ENCODE results near the gene BOC. TPM values are rescaled to one million over a fixed set of nuclear protein-coding genes. Genes with fewer than 3 reads are reported as not detected.

BOC gene
- polyA plus RNA-seq, 12 donors, result 35.5 to 112 (median 55.8) TPM; not detected in 1

DNA sequence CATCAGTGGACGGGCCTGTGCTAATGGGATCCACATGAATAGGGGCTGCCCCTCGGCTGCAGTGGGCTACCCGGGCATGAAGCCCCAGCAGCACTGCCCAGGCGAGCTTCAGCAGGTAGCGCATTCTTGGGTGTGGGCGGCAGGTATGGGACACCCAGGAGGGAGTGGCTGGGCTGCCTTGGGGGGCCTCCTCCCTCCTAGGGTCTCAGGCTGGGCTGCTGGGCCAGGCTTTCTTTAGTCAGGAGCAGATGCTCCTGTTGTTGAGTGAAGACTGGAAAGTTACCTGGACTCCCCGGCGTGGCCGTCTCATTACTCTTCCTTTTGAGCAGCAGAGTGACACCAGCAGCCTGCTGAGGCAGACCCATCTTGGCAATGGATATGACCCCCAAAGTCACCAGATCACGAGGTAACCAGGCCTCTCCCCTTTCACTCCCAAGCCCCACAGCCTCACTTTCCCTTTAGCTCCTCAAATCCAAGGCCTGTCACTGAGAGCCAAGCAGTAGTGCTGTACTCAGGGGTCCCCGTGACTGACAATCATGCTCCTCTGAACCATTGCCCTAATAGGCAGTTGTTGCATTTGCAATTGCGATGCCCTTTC lies 73.2 kb downstream of the BOC start:
- no peak for DNase-seq

DNA sequence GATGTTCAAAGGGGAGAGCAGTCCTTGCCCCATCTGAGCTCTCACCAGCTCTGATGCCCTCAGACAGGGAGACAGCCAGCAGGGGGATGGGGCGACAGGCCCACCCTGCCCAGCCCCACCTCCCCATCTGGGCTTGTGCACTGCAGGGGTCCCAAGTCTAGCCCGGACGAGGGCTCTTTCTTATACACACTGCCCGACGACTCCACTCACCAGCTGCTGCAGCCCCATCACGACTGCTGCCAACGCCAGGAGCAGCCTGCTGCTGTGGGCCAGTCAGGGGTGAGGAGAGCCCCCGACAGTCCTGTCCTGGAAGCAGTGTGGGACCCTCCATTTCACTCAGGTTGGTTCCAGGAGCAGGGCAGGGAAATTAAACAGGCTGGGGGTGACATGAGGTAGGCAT lies 73.9 kb downstream of the BOC start:
- no peak for DNase-seq

DNA sequence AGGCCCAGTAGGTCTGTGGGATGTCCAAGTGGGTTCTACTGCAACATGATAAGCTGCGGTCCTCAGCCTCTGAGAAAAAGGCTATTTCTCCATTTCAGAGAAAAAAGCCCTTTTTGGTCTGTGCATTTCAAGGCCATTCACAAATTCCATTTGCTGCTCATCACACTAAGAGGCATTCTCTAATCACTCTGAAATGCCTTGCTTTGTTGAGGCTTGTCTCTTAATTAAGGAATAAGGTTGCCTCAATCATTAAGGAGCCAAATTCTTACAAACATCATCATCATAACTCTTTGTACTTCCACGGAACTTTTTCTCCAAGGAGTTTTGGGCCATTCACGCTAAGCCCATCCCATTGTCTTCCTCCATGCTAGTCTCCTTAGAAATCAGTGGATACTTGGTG lies 74.4 kb downstream of the BOC start:
- no peak for DNase-seq

DNA sequence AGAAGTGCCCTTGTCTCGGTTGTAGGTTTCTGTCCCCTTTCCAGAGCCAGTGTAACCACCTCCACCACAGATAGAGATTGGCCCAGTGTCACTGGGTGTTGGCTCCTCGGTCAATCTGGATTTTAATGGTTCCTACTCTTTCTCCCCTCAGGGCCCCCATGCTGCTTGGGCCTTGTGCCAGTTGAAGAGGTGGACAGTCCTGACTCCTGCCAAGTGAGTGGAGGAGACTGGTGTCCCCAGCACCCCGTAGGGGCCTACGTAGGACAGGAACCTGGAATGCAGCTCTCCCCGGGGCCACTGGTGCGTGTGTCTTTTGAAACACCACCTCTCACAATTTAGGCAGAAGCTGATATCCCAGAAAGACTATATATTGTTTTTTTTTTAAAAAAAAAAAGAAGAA lies 75.2 kb downstream of the BOC start:
- DNase-seq, result no peak

DNA sequence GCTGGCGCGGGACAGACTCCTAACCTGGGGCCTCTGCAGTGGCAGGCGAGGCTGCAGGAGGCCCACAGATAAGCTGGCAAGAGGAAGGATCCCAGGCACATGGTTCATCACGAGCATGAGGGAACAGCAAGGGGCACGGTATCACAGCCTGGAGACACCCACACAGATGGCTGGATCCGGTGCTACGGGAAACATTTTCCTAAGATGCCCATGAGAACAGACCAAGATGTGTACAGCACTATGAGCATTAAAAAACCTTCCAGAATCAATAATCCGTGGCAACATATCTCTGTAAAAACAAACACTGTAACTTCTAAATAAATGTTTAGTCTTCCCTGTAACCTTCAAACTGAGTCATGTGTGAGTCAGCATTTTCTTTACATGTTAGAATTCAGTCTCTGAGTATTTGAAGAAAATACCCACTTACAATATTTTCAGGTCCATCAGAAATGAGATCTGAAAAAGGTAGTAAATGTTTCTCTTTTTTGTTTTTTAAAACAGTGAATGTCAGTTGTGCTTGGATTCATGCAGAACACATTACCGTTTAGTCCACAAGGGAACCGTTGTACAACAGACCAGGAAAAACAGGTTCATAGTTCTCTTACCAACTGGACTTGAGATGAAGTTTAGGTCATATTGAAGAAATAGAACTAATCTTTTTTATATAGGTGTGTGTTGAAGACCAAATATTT lies 75.9 kb downstream of the BOC start:
- DNase-seq, result no peak

DNA sequence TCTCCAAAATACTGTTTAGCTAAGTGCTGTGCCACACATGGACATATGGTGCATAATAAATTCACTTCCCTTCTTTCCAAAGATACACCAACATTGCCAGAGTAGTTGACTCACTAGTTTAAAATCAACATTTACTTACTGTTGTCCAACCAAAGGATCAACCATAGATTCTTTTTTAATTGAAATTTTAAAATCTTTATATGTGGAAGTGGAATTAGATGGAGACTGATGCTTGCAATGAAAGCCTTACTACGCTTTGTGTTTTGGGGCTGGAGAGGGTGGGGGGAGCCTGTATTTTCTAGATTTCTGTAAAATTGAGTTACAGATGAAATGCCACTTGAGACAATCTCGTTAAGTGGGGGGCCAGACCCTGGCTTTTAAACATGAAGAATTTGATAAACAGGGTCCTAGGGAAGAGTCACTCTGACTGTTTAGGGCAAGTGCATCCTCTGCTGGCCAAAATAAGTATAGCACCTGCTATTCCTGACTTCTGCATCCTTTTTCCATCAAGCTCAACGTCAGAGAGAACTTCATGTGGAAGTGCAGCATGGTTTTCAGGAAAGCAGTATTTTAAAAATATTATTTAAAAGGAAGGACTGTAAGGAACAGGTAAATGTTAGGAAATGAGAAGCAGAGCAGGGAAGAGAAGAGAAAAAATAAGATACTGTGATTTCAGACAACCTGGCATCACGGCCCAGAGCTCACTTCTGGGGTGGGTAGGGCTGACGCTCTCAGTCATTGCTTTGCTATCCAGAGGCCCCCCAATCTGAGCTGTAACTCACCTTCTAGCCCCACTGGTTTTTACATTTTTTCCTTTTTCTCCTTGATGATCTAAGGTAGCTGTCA lies 76.7 kb downstream of the BOC start:
- DNase-seq, result peak; percentile 87

DNA sequence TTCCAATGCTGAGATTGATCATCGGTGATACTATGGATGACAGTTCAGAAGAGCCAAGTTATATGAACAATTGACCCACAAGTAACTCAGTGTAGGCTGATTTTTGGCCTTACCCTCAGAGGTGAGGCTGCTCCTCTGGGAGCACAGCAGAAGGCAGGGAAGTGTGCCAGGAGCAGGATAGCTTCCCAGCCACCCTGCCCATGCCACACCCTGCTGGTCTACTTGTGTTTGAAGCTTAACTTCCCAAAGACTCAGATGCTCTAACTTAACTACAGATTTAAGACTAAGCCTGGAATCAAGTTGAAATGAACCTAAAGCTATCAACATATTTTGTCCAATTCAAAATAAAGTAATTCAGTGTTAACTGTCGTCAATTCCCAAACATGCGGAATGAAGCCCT lies 77.5 kb downstream of the BOC start:
- no peak for DNase-seq

DNA sequence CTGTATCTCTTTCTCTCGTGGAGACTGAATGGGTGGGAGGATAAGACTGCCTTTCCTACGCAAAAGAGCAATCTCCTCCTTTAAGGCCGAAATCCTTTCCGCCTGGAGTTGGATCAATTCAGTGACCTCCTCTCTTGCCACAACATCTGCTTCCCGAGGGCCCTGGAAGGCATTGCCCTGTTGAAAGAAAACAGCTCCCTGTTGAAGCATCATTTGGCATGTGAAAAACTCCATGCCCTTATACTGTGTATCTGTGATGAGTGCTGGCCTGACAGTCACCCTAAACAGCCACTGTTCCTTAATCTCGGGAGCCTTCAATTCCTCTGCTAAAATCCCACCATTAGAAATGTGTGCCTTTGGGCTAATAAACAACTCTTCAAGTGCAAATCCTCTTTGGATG lies 80.2 kb downstream of the BOC start:
- no peak for DNase-seq

DNA sequence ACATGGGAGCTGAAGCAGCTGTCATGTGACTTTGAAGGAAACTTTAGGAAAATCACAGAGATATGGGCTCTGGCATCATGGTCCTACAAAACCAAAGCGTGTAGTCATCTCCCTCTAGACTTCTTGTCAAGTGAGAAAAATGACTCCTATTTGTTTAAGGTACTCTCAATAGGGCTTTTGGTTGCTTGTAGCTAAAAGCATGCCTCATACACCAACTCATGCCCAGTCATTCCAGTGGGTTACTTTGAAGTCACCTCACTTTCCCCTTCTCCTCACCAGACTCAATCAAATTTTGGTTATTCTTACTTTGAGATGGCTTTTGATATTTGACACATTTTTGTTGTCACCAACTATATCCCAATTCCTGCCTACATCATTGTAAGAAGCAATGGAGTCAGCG lies 81.6 kb downstream of the BOC start:
- no peak for DNase-seq

DNA sequence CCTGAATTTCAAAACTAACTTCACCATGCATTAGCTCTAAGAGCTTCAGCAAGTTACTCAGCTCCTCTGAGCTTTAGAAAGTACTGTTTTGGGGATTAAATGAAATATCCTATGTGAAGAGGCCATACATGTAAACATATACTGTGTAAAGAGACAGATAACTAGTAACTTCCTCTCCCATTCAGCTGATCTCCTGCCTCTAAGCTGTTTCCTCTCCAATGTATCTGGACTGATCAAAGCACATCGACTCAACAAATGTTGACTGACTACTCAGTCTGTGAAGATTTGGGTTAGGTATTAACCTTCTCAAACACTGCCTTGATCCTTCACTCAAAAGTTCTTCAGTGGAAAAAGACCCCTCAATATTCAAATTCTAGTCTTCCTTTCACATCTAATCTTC lies 82.0 kb downstream of the BOC start:
- no peak for DNase-seq

DNA sequence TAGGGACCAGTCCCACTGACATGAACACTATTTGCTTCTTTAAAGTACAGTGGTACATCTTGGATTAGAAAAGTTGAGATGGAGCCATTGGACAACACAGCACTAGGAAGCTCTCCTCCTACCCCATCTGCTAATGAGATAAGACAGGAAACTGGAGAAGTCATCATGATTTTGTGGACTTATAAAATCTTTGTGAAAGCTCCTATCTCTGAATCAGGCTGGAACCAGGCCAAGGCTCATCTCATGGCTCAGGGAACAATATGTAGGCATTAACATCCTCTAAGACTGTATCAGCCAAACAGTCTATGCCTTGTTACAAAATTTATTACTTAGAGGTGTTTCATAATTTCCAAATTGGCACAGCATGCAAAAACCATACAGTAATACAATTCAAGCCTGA lies 84.1 kb downstream of the BOC start:
- DNase-seq, result no peak

DNA sequence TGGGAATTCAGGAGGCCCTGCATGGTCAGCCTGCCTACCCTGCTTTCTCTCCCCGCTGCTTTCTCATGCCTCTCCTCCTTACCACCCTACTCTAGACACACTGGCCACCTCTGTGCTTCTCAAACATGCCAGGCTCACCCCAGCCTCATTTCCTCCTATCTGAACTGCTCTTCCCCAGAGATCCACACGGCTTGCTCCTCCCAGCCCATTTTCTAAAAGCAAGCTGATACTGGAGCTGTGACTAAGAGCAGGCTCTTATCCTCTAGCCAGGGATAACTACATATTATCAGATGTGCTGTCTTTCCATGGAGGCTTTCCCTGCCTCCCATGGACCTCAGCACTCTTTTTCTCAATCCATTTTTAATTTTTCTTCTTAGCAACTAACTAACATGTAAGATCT lies 85.9 kb downstream of the BOC start:
- no peak for DNase-seq

DNA sequence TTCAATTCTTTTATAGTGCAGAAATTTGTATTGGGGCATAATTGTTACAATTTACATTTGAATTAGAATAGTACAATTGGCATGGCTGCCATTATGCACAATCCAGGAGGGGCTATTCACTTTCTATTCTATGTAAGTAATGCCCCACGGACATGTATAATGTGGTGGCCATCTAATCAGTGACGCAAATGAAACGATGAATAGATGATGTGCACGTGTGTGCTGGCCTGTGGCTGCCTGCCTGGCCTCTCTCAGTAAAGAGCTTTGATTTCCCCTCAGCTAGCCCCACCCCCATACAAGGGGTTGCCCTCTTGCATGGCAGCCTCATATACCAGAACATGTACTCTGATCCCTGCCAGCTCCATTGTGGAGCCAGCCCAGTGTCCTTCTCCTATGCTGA lies 86.5 kb downstream of the BOC start:
- DNase-seq, result no peak

DNA sequence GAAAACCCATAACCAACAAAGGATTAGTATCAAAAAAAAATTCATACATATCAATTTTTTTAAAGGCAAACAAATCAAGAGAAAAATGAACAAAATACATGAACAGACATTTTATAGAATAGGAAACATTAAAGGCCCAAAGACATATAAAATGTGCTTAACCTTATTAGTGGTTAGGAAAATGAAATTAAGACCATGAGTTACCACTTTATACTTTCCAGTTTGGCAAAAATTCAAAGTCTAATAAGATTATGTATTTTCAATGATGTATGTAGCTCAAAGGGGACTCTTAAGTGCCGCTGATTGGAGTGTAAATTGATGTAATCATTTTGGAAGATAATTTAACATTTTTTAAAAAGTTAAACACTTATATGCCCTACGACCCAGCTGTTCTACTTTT lies 89.2 kb downstream of the BOC start:
- DNase-seq, result no peak

DNA sequence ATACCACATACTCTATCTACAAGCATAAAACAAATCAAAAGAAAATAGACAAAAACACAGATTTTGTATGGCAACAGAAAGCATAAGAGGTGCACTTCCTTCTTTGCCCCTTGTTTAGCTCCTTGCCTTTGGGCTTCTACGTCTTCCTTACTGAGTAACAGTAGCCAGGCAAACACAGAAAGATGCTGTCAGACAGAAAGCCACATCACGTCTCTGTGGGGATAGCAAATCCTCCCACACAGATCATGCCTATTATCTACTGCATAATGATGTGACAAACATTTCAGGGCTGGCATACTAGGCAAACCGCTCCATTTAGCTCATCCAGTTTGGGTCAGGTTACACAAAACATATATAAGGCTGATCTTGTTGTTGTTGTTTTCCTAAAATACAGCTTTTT lies 92.7 kb downstream of the BOC start:
- no peak for DNase-seq

DNA sequence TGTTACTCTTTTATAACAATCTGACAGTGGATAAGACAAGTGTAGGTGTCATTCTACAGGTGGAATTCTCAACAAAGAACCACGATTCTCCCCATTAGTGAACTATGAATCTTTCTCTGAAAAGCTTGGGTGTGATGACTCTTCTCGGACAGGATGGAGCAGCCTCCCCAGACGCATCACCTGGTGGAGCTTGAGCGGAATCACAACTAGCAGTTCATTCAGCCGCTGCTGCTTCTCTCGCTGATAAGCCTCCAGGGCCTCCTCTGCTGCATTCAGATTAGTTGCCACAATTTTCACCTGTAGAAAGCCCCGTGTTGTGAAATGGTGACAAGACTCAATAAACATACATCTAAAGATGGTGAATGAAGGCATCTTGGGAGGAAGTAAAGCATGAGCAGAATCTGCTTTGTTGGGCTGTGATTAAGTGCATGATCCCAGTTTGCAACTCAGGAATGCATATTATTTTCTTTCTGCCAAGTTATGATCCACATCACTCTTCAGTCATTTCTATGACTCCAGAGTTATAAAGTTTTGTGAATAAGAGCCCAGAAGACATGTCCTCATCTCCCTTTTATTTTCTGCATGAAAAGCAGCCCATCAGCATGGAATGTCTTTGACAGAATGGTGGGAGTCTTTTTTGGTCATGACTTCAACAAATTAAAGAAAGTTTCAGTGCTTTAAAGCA lies 93.6 kb downstream of the BOC start:
- no peak for DNase-seq

DNA sequence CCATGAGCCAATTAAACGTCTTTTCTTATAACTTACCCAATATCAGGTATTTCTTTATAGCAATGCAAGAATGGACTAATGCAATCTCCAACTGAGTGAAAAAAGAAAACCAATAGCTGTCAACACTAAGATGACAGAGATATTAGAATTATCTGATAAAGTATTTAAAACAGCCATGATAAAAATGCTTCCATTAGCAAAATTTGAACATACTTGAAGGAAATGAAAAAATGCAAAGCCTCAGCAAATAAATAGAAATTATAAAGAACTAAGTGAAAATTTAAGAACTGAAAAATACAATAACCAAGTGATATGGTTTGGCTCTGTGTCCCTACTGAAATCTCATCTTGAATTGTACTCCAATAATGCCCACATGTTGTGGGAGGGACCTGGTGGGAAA lies 99.6 kb downstream of the BOC start:
- no peak for DNase-seq

DNA sequence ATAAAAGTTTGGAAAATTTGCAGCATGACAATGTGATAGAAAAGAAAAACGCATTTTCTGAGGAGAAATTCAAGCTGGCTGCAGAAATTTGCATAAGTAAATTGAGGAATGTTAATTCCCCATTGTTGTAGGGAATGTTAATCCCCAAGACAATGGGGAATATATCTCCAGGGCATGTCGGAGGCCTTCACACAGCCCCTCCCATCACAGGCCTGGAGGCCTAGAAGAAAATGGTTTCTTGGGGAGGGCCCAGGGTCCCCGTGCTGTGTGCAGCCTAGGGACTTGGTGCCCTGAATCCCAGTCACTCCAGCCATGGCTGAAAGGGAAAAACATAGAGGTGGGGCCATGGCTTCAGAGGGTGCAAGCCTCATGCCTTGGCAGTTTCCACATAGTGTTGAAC lies 101.1 kb downstream of the BOC start:
- DNase-seq, result no peak

DNA sequence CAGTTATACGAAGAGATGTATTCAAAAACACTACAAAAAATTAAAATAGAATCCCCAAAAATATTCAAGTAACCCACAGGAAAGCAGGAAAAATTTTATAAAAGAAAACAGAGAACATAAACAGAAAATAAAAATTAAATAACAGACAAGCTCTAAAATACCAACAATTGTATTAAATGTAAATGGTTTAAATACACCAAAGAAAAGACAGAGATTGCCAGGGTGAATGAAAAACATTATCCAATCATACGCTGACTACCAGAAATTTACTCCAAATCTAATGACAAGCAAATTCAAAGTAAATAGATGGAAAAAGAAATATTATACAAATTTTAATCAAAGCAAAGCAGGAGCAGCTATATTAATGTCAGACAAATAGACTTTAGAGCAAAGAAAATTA lies 103.6 kb downstream of the BOC start:
- DNase-seq, result no peak

DNA sequence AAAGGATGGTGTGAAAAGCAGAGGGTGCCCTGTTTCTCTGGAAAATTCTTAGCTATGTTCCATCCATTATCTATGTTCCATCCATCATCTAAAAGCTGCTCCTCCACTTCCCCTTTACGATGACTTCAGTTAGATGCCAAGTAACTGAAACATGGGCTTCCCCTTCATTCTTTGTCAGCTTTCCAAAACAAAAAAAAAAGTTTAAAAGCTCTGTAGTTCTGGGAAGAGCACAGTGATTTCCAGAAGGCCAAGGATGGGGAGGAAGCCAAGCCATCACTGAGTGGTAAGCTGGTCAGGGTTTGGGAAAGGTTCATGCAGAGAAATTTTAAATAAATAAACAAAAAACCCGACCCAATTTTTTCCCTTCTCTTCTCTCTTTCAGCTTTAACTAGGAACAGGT lies 118.4 kb downstream of the BOC start:
- no peak for DNase-seq

DNA sequence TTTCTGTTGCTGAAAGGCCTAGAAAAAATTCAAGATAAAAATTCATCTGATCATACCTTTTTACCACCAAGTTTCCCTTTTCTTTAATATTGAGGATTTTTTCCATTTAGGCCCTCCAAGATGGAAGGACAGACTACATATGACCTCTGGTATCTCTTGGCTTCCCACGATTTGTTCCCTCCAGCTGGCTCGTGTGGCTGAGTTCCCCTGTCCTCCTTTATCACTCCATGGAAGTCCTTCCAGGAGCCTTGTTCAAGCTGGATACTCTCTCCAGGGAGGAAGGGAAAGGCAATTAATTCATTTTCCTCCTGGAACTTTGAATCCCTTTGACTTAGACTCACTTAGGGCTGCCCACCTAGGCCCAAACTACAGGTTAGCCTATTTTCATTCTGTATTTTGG lies 119.4 kb downstream of the BOC start:
- no peak for DNase-seq

DNA sequence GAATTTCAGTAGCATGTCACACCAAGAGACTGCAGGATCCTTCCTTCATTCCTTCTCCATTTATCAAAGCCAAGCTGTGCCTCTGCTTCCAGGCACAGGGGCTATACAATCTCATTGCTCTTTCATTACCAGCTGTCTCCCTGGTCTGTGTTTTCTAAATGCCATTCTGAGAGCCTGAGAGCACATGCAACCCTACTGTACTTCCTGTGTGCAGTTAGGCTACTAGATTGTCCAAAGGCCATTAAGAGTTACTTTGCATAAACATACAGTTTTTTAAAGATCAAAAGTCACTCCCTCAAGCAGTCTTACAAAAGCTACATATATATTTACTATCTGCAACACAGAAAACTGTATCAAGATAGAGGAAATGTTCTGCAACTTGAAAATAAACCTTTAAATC lies 119.8 kb downstream of the BOC start:
- no peak for DNase-seq

All from muscle of arm (tissue), 12 donors.